Right lobe of liver (tissue), 4 donors: ENCODE measurements around the gene TRPV2.

Experiments used
- POLR2A ChIP-seq: fragments of 450-650 bp; IDR thresholded peaks from one replicate; pipeline ENCODE4 v1.6.1; 2017; ENCODE audit warnings: antibody characterized with exemption, mild to moderate bottlenecking
- TF ChIP-seq, protein P1 (sequence below), 4 donors: fragments of 200-600 bp in 3 of 4; fragments of 450-650 bp in 1 of 4; IDR thresholded peaks; one replicate each; pipeline versions ENCODE4 v1.5.1 to v1.8.0; 2016 to 2022; ENCODE audit warnings: antibody characterized with exemption in 4 of 4, mild to moderate bottlenecking in 2 of 4
- donor health status: DM: no; HTN: no; CAD: no.
- donor health status: DM: no; HTN: no; CAD: no.
- donor health status: DM: no; HTN: yes; CAD: no.

DNA sequence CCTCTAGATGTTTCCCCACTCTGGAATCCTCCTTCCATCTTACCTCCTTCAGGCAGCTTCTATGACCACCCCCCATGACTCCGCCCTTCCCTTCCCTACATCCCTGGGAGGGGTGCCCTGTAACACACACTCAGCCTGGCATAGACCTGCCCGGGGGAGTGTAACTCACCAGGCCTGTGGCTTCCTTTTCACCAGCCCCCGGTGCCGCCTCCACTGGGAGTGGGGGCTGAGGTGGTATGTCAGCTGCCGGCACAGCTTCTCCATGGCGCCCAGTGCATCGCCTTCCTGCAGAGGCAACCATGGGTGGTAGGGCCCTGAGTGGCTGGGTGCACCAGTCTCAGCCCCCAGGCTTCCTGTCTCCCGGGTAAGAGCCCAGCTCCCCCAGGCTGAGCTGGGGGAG, 32.3 kb downstream of the TRPV2 start:
- TF ChIP-seq POLR2A: no peak
- TF ChIP-seq, protein P1, sequence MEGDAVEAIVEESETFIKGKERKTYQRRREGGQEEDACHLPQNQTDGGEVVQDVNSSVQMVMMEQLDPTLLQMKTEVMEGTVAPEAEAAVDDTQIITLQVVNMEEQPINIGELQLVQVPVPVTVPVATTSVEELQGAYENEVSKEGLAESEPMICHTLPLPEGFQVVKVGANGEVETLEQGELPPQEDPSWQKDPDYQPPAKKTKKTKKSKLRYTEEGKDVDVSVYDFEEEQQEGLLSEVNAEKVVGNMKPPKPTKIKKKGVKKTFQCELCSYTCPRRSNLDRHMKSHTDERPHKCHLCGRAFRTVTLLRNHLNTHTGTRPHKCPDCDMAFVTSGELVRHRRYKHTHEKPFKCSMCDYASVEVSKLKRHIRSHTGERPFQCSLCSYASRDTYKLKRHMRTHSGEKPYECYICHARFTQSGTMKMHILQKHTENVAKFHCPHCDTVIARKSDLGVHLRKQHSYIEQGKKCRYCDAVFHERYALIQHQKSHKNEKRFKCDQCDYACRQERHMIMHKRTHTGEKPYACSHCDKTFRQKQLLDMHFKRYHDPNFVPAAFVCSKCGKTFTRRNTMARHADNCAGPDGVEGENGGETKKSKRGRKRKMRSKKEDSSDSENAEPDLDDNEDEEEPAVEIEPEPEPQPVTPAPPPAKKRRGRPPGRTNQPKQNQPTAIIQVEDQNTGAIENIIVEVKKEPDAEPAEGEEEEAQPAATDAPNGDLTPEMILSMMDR (IDR thresholded peaks at IDR 0.05): no peak
